Esophagus muscularis mucosa (tissue), 4 donors: Measurements from ENCODE around the gene PSTPIP2.

ENCODE experiments used
- CTCF ChIP-seq, 3 experiments: fragments of 200-600 bp in 2 of 3; fragments of 450-650 bp in 1 of 3; sonication (generic) in 2 of 3; IDR thresholded peaks; one replicate each; pipeline ENCODE4 v1.5.1; 2017 to 2019; ENCODE audit warnings: antibody characterized with exemption in 3 of 3, mild to moderate bottlenecking in 2 of 3, moderate library complexity in 1 of 3
- EP300 ChIP-seq: sonication (generic); formaldehyde crosslinking; IDR thresholded peaks from one replicate; pipeline ENCODE4 v1.6.1; 2017; ENCODE audit warnings: antibody characterized with exemption
- POLR2A ChIP-seq: fragments of 450-650 bp; IDR thresholded peaks from one replicate; pipeline ENCODE4 v1.6.1; 2017; ENCODE audit warnings: antibody characterized with exemption, moderate library complexity, mild to moderate bottlenecking, low read depth

GRCh38 chr18:45980229-45980628 is 91.8 kb downstream of the PSTPIP2 start:
- TF ChIP-seq CTCF (IDR thresholded peaks at IDR 0.05) (no peak), POLR2A (no peak), EP300 (no peak)
